GM10847 (cell line): ENCODE measurements around the gene LHB.
"Not testable (repeated sequence)": the region's sequence is repeated elsewhere in the genome, so short reads cannot be mapped to it uniquely, and the experiment has no call there.

ENCODE experiments used
- POLR2A ChIP-seq: IDR thresholded peaks from 2 replicates; pipeline ENCODE4 v1.6.1; 2011; ENCODE audit not compliant: insufficient read length; ENCODE audit errors: extremely low read depth

Gene LHB

DNA sequence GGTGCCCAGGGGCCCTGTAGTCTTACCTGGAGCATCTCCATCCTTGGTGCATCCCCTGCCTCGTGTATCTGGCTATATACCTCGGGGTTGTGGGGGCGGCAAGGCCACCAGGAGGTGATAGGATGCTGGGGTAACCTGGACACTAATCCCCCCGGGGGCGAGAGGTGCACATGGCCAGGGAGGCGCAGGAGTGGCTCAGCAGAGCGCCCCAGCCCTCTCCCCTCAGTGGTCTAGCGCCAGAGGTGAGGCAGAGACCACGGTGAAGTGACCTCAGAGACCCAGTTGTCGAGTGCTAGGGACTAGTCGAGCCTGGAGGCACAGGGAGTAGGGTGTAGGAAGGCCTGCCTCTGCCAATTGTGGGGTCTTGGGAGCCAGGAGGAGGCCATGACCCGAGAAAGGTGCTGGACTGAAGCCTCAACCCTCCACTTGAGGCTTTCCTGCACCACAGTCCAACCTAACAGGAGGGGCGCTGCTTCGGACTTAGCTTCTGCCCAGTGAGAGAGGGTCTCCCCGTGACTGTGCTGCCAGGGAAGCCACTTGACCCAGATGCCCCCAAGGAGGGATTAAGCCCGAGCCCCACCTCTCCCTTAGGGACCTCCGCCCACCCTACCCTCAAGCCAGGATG lies at the start of gene LHB:
TSS of gene LHB (minus strand) at position 51 of the 625 bp plus-strand sequence. CDS start at position 41, 10 bp downstream.
- no peak for TF ChIP-seq POLR2A

DNA sequence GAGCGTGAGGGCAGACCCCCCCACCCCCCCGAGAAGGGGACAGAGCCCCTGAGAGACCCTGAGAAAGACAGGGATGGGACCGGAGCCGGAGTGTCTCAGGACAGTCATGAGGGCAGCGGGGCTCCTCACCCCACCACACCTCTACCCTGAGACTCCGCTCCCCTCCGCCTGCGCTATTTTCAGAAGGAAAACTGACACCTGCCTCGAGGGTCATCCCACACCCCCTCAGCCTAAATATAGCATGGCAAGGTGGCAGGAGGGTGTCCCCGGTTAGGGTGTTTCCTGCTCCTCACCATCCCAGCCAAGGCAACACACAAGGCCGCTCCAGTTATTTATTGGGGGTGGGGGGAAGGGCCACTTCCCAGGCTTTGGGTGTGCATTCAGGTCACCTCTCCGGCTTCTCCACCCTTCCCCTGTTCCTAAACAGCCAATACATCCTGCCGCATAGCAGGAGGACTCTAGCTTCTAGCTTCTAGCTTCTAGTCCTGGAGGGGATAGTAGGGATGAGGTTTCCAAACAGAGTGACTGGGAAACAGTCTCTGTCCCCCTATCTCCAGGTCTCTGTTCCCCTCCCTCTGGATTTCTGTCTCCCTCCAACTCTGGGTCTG lies 49.1 kb upstream of the LHB start:
- no peak for TF ChIP-seq POLR2A

DNA sequence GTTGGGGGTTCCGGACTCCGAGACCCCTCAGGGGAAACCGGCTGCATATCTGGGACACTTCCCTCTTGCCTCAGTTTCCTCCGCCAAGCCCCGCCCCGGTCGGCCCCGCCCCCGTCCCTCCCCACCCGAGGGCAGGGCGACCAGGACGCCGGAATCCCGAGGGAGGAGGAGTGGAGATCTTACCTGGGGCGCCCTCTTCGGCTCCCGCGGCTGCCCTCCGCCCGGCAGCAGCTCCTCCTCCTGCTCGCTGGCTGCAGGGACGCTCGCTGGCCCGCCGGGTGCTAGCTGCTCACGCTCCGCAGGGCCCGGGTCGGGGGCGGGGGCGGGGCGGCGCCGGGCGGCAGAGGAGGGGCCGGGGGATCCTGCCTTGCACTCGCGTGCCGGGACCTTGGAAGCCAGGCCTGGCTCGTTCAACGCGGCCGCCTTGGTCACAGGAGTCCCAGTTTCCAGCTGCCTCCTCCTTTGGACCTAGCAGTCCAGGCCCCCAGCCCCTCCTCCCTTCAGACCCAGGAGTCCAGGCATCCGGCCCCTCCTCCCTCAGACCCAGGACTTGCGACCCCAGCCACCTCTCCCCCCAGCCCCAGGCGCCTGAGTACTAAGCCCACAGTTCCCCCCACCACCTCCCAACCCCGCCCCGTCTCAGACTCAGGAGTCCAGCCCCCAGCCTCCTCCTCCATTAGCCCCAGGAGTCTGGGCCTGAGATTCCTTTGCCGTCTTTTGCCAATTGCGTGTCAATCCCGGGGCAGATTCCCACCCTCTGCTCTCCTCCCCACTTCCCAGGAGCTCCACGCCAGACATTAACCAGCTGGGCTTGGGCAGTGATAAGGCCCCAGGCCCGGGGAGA lies 48.1 kb upstream of the LHB start, which contains the start of gene NTF4:
TSS of gene NTF4 (minus strand) at position 51 of the 844 bp plus-strand sequence. CDS start 2,821 bp downstream, outside the sequence.
- TF ChIP-seq POLR2A: no peak

DNA sequence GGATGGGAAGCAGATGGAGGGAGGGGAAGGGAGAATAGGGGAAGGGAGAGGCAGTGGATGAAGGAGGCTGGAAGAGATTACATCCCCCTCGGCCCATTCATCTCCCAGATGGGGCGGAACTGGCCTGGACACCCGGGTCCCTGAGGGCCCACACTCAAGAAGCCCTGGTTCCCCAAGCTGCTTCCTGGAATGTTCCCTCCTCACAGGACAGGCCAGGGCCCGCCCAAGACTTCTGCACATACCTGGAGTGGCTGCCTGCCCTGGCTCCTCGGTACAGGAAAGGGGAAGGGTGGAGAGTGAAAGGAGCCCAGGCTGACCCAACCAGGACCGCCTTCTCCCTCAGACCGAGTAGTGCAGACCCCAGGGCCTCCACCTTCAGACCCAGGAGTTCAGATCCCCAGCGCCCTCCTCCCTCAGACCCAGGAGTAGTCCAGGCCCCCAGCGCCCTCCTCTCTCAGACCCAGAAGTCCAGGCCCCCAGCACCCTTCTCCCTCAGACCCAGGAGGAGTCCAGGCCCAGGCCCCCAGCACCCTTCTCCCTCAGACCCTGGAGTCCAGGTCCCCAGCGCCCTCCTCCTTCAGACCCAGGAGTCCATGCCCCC lies 47.2 kb upstream of the LHB start:
- TF ChIP-seq POLR2A: no peak

DNA sequence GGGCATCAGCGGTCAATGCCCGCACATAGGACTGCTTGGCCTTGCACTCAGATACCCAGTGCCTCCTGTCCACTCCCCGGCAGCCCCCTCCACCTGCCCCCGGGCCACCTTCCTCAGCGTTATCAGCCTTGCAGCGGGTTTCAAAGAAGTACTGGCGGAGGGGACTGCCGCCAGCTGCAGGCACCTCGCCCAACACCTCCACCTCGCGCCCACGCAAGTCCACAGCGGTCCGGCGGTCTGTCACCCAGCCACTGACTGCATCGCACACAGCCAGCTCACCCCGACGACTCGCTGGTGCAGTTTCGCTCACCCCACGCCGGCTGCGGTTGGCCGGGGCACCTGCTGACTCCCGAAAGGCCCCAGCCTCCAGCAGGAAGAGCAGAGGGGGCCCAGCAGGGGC lies 44.6 kb upstream of the LHB start:
- no peak for TF ChIP-seq POLR2A

DNA sequence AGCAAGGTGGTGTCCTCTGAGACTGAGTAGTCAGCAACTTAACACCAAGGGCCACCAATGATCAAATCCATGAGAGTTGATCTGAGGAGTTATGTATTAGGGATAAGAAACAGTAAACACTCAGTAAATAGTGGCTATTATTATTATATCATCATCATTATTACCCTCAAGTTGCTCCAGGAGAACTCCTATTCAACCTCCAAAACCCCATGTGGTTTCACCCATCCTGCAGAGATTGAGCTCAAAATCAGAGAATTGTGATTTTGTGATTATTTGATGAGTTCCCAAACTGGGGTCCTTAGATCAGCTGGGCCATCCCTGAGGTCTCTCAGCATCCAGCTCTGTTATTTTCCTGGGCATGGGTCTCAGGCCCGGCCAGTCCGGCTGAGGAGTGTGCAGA lies 44.1 kb upstream of the LHB start:
- no peak for TF ChIP-seq POLR2A

DNA sequence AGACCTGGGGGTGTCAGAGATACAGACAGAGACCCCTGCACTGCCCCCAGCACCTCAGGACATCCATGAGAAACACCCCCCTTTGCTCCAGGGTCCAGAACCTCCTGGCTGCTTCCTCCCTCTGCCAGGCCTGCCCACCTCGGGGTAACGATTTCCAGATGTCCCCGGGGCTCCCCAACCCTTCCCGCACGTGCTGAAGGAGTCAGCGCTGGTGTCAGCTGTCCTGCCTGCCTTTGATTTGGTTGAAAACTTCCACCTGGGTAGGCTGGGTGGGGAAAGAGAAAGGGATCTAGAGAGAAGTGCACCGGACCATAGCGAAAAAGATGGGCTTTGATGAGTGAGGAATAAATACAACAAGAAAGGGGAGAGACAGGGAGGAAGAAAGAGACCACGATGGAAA lies 42.2 kb upstream of the LHB start:
- TF ChIP-seq POLR2A: no peak

DNA sequence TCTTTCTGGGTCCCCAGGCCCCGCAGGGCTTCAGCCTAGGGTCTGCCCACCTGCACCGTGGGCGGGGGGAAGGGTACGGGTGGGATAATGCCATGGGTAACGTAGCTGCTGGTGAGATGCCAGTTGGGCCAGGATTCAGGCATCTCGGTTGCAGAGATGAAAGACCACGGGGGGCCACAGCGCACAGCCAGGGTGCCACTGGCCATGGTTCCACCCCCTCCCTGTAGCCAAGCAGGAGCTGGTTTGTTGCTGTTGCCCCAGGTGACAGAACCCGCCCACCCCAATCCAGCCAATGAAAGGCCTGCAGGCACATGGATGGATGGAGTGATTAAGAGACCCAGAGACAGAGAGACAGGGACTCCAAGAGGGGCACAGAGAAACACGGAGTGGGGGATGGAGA lies 41.7 kb upstream of the LHB start:
- no peak for TF ChIP-seq POLR2A

DNA sequence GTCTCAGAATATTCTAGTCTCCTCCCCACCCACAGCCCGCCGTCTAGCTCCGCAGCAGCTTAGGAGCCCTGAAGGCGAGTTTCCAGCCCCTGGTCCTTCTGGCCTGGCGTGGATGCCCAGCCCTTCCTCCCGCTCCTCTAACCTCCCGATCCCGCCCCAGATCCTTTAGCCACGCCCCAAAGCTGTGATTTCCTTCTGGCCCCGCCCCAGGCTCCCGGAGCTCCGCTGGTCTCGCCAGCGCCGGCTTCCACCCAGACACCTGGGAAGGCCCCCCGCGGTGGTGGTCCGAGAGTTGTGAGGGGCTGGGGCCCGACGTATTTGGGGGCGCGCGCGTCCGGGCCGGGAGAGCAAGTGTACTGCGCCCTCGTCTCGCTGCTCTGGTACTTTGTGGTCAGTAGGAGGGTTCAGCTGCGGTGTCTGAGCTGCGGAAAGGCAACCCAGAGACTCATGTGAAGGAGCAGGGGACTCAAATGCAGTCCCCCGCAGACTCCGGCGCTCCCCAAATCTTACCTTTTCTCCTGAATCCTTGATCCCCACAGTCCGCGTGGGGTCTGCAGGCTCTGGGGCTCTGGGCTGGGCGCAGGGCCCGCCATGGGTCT lies 40.8 kb upstream of the LHB start, which contains the start of gene CGB7:
TSS of gene CGB7 (minus strand) at position 114 of the 599 bp plus-strand sequence. CDS start 2,374 bp downstream, outside the sequence.
- no peak for TF ChIP-seq POLR2A

DNA sequence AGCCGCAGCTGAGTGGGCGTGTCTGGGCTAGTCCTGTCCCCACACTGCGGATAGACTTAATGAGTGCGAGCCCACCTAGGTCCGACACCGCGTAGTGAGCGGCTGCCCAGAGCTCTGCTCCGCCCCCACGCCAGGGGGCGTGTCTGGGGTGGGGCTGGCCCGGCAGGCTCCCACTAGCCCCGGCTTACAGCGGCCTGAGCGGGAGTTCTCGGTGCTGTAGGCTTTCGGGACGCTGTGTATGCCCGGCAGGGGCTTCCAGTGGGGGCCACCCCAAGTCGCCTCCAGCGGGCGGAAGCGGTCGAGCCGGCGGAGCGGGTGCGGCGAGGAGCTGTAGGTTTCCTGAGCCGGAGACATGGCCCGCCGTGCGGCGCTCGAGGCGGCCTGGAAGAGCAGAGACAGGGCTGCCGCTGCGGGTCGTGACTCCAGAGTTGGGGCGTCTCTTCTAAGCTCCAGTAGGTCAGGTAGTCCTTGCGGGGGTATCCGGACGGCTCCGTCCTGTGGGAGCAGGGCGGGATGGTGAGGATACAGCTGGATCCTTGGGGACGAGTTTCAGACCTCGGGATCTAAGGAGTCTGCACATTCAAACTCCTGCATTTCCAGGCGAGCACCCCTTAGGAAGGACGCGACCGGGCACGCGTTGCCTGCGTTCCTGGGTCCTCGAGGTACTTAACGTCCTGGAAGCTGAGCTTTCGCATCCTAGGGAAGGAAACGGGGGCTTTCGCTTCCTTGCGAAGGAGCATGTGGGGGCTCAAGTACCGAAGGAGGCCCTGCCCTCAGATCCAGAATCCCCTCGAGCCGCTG lies 39.4 kb upstream of the LHB start:
- no peak for TF ChIP-seq POLR2A

DNA sequence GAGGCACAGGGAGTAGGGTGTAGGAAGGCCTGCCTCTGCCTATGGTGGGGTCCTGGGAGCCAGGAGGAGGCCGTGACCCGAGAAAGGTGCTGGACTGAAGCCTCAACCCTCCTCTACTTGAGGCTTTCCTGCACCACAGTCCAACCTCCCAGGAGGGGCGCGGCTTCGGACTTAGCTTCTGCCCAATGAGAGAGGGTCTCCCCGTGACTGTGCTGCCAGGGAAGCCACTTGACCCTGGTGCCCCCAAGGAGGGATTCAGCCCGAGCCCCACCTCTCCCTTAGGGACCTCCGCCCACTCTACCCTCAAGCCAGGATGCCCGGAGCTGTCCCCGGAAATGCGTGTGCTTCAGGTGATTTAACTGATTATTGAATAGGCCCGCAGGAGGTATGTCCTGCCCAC lies 32.1 kb upstream of the LHB start, which contains the start of gene CGB8:
TSS of gene CGB8 (minus strand) at position 101 of the 400 bp plus-strand sequence. CDS start 372 bp downstream, outside the sequence.
- TF ChIP-seq POLR2A: not testable (repeated sequence)

DNA sequence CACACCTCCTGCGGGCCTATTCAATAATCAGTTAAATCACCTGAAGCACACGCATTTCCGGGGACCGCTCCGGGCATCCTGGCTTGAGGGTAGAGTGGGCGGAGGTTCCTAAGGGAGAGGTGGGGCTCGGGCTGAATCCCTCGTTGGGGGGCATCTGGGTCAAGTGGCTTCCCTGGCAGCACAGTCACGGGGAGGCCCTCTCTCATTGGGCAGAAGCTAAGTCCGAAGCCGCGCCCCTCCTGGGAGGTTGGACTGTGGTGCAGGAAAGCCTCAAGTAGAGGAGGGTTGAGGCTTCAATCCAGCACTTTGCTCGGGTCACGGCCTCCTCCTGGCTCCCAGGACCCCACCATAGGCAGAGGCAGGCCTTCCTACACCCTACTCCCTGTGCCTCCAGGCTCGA lies 26.7 kb upstream of the LHB start, which contains the start of gene CGB5:
TSS of gene CGB5 (plus strand) at position 301 of the 400 bp plus-strand sequence. CDS start 362 bp downstream, outside the sequence.
- not testable (repeated sequence) for TF ChIP-seq POLR2A

DNA sequence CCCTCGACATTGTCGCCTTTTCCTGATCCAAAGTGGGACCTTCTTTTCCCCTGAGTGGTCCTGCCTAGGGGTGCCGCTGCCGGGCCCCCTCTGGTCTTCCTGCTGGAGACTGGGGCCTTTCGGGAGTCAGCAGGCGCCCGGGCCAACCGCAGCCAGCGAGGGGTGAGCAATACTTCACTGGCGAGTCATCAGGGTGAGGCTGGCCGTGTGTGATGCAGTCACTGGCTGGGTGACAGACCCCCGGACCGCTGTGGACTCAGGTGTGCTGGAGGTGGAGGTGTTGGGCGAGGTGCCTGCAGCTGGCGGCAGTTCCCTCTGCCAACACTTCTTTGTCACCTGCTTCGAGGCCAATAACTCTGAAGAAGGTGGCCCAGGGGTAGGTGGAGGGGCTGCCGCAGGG lies 25.3 kb upstream of the LHB start:
- no peak for TF ChIP-seq POLR2A

DNA sequence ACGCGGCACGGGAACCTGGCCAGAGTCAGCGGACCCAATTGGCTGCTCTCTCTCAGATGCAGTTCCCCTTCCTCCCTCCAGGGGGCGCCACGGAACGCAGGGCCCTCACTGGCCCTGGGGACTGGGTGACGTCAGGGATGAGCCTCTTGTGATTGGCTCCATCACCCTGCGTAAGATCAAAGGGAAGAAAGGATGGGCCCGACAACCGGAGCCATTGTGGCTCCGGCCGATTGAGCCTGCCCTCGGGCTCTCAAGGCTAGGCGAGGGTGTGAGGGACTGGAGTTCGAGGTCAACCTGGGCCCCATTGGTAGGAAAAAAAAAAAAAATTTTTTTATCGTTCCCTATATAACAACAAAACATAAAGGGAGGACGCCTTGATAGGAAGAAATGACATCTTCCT lies 19.9 kb upstream of the LHB start, which contains the start of gene CGB1:
TSS of gene CGB1 (minus strand) at position 81 of the 400 bp plus-strand sequence. CDS start 184 bp downstream, outside the sequence.
- TF ChIP-seq POLR2A: not testable (repeated sequence)

DNA sequence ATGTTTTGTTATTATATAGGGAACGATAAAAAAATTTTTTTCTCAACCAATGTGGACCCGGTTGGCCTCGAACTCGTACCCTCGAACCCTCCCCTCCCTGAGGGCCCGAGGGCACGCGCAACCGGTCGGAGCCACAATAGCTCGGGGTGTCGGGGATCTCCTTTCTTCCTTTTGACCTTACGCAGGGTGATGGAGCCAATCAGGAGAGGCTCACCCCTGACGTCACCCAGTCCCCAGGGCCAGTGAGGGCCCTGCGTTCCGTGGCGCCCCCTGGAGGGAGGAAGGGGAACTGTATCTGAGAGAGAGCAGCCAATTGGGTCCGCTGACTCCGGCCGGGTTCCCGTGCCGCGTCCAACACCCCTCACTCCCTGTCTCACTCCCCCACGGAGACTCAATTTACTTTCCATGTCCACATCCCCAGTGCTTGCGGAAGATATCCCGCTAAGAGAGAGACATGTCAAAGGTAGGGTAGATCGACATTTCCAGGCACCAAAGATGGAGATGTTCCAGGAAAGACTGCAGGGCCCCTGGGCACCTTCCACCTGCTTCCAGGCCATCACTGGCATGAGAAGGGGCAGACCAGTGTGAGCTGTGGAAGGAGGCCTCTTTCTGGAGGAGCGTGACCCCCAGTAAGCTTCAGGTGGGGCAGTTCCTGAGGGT lies 14.9 kb upstream of the LHB start, which contains the start of gene CGB2:
TSS of gene CGB2 (plus strand) at position 249 of the 660 bp plus-strand sequence. CDS start at position 455, 206 bp downstream.
- TF ChIP-seq POLR2A: not testable (repeated sequence)
